RPMI7951 (cell line): ENCODE measurements around the gene TSPAN1. TPM values are rescaled to one million over a fixed set of nuclear protein-coding genes. Genes with fewer than 3 reads are reported as not detected.

Experiments
- DNase-seq: peaks from one replicate; pipeline ENCODE4 v3.0.0-alpha.2; 2012; ENCODE audit warnings: low read depth
- total RNA-seq: library from RNA; depleted of rRNA; stranded (reverse); fragments of >200 nt; shearing (Covaris generic); gene quantifications from 2 replicates; pipeline ENCODE4 v1.2.3, GENCODE V29; 2014

TSPAN1 gene
- total RNA-seq, 1 experiment from 2014 or later = 0.48 TPM

- no peak for DNase-seq
These were observed 12.4 kb downstream of the TSPAN1 start for GRCh38 chr1:46187106-46187869.

GRCh38 chr1:46188295-46189030 is 13.6 kb downstream of the TSPAN1 start:
- DNase-seq = peak; percentile 44

GRCh38 chr1:46190539-46190938 is 15.7 kb downstream of the TSPAN1 start:
- no peak for DNase-seq

GRCh38 chr1:46191033-46191701 is 16.3 kb downstream of the TSPAN1 start:
- DNase-seq = no peak

GRCh38 chr1:46192171-46192570 is 17.3 kb downstream of the TSPAN1 start:
- DNase-seq = no peak

- no peak for DNase-seq
These were observed 18.4 kb downstream of the TSPAN1 start for GRCh38 chr1:46193285-46193684.

GRCh38 chr1:46193984-46194570 is 19.2 kb downstream of the TSPAN1 start:
- no peak for DNase-seq

- DNase-seq = no peak
These were observed 19.8 kb downstream of the TSPAN1 start for GRCh38 chr1:46194641-46195193.

- no peak for DNase-seq
These were observed 21.7 kb downstream of the TSPAN1 start for GRCh38 chr1:46196609-46197008.

GRCh38 chr1:46197560-46197963 is 22.7 kb downstream of the TSPAN1 start:
- no peak for DNase-seq

GRCh38 chr1:46197964-46198811 is 23.3 kb downstream of the TSPAN1 start, which contains the start of gene POMGNT1:
TSS of gene POMGNT1 (minus strand) at chr1:46198434. CDS start at chr1:46197821, 613 bp downstream.
- DNase-seq = peak; percentile 70

GRCh38 chr1:46199233-46199749 is 24.4 kb downstream of the TSPAN1 start:
- no peak for DNase-seq

GRCh38 chr1:46203738-46204405 is 29.0 kb downstream of the TSPAN1 start:
- DNase-seq = peak; percentile 15

GRCh38 chr1:46204406-46204742 is 29.5 kb downstream of the TSPAN1 start:
- DNase-seq = no peak

- no peak for DNase-seq
These were observed 30.3 kb downstream of the TSPAN1 start for GRCh38 chr1:46205141-46205540.

- no peak for DNase-seq
These were observed 30.9 kb downstream of the TSPAN1 start for GRCh38 chr1:46205791-46206190.

GRCh38 chr1:46206399-46206798 is 31.5 kb downstream of the TSPAN1 start:
- no peak for DNase-seq

- DNase-seq = no peak
These were observed 35.7 kb downstream of the TSPAN1 start for GRCh38 chr1:46210561-46210960.

- DNase-seq = no peak
These were observed 36.2 kb downstream of the TSPAN1 start for GRCh38 chr1:46211051-46211450.

GRCh38 chr1:46215504-46215903 is 40.6 kb downstream of the TSPAN1 start:
- DNase-seq = no peak
